HepG2 (cell line): Measurements from ENCODE around the gene VPS4A.

ENCODE experiments used
- POLR2AphosphoS5 ChIP-seq: IDR thresholded peaks from 2 replicates; pipeline ENCODE4 v1.6.1; 2012; ENCODE audit warnings: low read depth, low read length
- SP1 ChIP-seq, 2 experiments: fragments of 450-650 bp in 1 of 2; sonication (generic) in 1 of 2; formaldehyde crosslinking in 1 of 2; IDR thresholded peaks; 2 replicates each; pipeline versions ENCODE4 v1.4.0 to v1.6.1; 2016 to 2020; ENCODE audit warnings: missing genetic modification reagents in 1 of 2
- TOE1 ChIP-seq: sonication (generic); formaldehyde crosslinking; IDR thresholded peaks from 2 replicates; pipeline ENCODE4 v1.4.0; 2020; ENCODE audit warnings: mild to moderate bottlenecking, missing genetic modification reagents
- ZNF441 ChIP-seq: sonication (generic); formaldehyde crosslinking; IDR thresholded peaks from 2 replicates; pipeline ENCODE4 v1.7.0; 2021; ENCODE audit warnings: missing genetic modification reagents, borderline replicate concordance
- TF ChIP-seq, protein P1 (sequence below): IDR thresholded peaks from 2 replicates; pipeline ENCODE4 v1.6.1; 2018; ENCODE audit warnings: missing genetic modification reagents
- TF ChIP-seq, protein P2 (sequence below): sonication (generic); formaldehyde crosslinking; IDR thresholded peaks from 2 replicates; pipeline ENCODE4 v1.4.0; 2020; ENCODE audit warnings: missing genetic modification reagents, borderline replicate concordance
- TF ChIP-seq, protein P3 (sequence below): sonication (generic); formaldehyde crosslinking; IDR thresholded peaks from 2 replicates; pipeline ENCODE4 v1.4.0; 2020; ENCODE audit warnings: low read depth, missing genetic modification reagents
- TF ChIP-seq, protein P4 (sequence below): sonication (generic); formaldehyde crosslinking; IDR thresholded peaks from 2 replicates; pipeline ENCODE4 v1.8.0; 2022; ENCODE audit warnings: low read depth, missing genetic modification reagents
- TF ChIP-seq, protein P5 (sequence below): sonication (generic); formaldehyde crosslinking; IDR thresholded peaks from 2 replicates; pipeline ENCODE4 v1.4.0; 2020; ENCODE audit warnings: missing genetic modification reagents, mild to moderate bottlenecking, borderline replicate concordance

DNA sequence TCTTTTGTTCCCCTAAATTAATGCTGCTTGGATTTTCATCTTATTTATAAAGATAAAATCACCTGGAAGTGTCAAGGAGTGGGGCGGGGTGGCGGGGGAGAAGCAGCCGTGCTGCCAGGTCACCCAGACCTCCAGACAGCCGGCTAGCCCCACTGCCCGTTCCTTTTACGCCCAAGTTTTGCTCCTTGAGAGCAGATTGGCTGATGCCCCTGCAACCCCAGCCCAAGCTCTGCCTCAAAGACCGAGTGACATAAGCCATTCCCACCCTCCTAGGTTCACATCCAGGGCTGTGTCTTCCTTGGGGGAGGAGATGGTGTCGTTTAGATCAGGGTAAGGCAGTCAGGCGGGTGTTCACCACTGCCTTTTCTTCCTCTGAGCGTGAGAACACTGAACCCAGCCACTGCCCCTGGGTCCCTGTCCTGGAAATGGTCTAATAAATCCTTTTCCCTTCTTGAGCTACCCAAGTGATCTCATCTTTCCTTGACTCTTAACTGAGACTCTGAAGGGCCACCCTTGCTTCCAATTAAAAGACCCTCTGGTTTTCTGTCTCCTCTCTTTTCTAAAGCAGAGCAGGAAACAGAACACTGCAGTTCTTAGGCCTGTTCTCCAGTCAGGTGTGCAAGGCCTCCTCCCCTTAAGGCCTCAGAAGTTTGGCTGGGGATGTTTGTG lies 13.6 kb downstream of the VPS4A start:
- TF ChIP-seq, protein P1, sequence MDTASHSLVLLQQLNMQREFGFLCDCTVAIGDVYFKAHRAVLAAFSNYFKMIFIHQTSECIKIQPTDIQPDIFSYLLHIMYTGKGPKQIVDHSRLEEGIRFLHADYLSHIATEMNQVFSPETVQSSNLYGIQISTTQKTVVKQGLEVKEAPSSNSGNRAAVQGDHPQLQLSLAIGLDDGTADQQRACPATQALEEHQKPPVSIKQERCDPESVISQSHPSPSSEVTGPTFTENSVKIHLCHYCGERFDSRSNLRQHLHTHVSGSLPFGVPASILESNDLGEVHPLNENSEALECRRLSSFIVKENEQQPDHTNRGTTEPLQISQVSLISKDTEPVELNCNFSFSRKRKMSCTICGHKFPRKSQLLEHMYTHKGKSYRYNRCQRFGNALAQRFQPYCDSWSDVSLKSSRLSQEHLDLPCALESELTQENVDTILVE = no peak
- TF ChIP-seq, protein P2, sequence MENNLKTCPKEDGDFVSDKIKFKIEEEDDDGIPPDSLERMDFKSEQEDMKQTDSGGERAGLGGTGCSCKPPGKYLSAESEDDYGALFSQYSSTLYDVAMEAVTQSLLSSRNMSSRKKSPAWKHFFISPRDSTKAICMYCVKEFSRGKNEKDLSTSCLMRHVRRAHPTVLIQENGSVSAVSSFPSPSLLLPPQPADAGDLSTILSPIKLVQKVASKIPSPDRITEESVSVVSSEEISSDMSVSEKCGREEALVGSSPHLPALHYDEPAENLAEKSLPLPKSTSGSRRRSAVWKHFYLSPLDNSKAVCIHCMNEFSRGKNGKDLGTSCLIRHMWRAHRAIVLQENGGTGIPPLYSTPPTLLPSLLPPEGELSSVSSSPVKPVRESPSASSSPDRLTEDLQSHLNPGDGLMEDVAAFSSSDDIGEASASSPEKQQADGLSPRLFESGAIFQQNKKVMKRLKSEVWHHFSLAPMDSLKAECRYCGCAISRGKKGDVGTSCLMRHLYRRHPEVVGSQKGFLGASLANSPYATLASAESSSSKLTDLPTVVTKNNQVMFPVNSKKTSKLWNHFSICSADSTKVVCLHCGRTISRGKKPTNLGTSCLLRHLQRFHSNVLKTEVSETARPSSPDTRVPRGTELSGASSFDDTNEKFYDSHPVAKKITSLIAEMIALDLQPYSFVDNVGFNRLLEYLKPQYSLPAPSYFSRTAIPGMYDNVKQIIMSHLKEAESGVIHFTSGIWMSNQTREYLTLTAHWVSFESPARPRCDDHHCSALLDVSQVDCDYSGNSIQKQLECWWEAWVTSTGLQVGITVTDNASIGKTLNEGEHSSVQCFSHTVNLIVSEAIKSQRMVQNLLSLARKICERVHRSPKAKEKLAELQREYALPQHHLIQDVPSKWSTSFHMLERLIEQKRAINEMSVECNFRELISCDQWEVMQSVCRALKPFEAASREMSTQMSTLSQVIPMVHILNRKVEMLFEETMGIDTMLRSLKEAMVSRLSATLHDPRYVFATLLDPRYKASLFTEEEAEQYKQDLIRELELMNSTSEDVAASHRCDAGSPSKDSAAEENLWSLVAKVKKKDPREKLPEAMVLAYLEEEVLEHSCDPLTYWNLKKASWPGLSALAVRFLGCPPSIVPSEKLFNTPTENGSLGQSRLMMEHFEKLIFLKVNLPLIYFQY = no peak
- TF ChIP-seq TOE1 (CRISPR knock-in tag) (no peak), POLR2AphosphoS5 (no peak), ZNF441 (CRISPR knock-in tag) (no peak), SP1 (IDR thresholded peaks at IDR 0.05) (no peak), SP1 (CRISPR knock-in tag; IDR thresholded peaks at IDR 0.05) (no peak)
- TF ChIP-seq, protein P3, sequence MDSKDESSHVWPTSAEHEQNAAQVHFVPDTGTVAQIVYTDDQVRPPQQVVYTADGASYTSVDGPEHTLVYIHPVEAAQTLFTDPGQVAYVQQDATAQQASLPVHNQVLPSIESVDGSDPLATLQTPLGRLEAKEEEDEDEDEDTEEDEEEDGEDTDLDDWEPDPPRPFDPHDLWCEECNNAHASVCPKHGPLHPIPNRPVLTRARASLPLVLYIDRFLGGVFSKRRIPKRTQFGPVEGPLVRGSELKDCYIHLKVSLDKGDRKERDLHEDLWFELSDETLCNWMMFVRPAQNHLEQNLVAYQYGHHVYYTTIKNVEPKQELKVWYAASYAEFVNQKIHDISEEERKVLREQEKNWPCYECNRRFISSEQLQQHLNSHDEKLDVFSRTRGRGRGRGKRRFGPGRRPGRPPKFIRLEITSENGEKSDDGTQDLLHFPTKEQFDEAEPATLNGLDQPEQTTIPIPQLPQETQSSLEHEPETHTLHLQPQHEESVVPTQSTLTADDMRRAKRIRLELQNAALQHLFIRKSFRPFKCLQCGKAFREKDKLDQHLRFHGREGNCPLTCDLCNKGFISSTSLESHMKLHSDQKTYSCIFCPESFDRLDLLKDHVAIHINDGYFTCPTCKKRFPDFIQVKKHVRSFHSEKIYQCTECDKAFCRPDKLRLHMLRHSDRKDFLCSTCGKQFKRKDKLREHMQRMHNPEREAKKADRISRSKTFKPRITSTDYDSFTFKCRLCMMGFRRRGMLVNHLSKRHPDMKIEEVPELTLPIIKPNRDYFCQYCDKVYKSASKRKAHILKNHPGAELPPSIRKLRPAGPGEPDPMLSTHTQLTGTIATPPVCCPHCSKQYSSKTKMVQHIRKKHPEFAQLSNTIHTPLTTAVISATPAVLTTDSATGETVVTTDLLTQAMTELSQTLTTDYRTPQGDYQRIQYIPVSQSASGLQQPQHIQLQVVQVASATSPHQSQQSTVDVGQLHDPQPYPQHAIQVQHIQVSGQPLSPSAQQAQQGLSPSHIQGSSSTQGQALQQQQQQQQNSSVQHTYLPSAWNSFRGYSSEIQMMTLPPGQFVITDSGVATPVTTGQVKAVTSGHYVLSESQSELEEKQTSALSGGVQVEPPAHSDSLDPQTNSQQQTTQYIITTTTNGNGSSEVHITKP = no peak
- TF ChIP-seq, protein P4, sequence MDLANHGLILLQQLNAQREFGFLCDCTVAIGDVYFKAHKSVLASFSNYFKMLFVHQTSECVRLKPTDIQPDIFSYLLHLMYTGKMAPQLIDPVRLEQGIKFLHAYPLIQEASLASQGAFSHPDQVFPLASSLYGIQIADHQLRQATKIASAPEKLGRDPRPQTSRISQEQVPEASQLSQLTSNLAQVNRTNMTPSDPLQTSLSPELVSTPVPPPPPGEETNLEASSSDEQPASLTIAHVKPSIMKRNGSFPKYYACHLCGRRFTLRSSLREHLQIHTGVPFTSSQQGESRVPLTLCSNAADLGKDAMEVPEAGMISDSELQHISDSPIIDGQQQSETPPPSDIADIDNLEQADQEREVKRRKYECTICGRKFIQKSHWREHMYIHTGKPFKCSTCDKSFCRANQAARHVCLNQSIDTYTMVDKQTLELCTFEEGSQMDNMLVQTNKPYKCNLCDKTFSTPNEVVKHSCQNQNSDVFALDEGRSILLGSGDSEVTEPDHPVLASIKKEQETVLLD (CRISPR knock-in tag) = no peak
- TF ChIP-seq, protein P5, sequence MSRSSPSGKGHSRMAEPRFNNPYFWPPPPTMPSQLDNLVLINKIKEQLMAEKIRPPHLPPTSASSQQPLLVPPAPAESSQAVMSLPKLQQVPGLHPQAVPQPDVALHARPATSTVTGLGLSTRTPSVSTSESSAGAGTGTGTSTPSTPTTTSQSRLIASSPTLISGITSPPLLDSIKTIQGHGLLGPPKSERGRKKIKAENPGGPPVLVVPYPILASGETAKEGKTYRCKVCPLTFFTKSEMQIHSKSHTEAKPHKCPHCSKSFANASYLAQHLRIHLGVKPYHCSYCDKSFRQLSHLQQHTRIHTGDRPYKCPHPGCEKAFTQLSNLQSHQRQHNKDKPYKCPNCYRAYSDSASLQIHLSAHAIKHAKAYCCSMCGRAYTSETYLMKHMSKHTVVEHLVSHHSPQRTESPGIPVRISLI = no peak
